Left ventricle myocardium superior (tissue), 1 donor: ENCODE data around the gene SLFN14. TPM values are rescaled to one million over a fixed set of nuclear protein-coding genes. Genes with fewer than 3 reads are reported as not detected.

Experiments
- ATAC-seq: fragments of 200-7000 bp; cut with Tn5 transposase; one replicate; pipeline ENCODE4 v1.9.1; 2020; ENCODE audit warnings: mild to moderate bottlenecking, moderate library complexity
- DNase-seq: peaks from one replicate; pipeline ENCODE4 v3.0.0-alpha.2; 2020
- intact Hi-C: fragments of 100-400 bp; cut with micrococcal nuclease; formaldehyde crosslinking; loops from one replicate; pipeline ENCODE4 v1.11.0; 2022
- long read RNA-seq: library from polyadenylated mRNA; unstranded; transcript quantifications from one replicate; pipeline ENCODE4 v2.0.0, GENCODE V29; 2021
- total RNA-seq: library from RNA; stranded (reverse); fragmentation: NEBNext Ultra II Directional; extraction: Animal tissue kit (Norgen Biotek cat#: 25700); gene quantifications from one replicate; pipeline ENCODE4 v1.2.1, GENCODE V29; 2021
- donor health status: DM: no; HTN: yes; CAD: no; lungs with severe emphysema.

The SLFN14 gene
- total RNA-seq, result not detected
- long read RNA-seq, result 0 reads

DNA sequence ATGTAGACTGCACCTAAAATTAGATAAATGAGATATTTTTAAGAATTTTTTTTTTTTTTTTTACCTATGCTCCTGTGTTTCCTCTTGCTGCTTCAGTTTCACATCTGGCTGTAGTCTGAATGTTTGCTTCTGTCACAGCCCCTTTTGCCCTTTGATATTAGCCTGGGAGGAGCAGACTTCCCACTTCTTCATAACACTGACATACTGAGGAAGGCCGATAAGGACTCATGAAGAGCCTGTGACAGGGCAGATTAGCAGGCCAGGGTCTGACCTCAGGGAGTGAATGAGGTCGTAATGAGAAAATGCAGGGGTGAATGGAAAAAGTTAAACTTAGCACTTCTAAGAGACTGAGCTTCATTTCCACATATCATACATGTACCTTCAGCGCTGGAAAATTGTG lies at the start of gene SLFN14:
TSS of gene SLFN14 (minus strand) at position 117 of the 400 bp plus-strand sequence. CDS start 2,757 bp downstream, outside the sequence.
- ATAC-seq (no peak), DNase-seq (no peak)
- intact Hi-C loops, result no loop called here

DNA sequence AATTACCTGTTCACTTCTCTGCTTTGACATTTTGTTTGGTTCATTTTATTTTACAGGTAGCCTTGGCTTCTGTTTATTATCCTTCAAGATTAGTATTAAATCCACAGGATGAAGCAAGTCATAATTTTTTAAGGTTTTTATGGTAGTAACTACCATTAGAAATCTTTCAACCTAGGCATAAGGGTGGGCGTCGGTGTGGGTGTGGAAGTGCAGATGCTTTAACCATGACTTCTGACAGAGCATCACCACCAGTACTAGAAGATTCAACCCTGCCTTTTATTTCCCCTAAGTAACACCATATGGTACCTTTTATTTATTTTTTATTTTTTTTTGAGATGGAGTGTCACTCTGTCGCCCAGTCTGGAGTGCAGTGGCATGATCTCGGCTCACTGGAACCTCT lies 49.2 kb upstream of the SLFN14 start:
- intact Hi-C loops, result loop anchor here (10.0 kb wide), 1 partner anchor 55 kb away; no protein-coding TSS in a partner anchor
- no peak for DNase-seq
- no peak for ATAC-seq

DNA sequence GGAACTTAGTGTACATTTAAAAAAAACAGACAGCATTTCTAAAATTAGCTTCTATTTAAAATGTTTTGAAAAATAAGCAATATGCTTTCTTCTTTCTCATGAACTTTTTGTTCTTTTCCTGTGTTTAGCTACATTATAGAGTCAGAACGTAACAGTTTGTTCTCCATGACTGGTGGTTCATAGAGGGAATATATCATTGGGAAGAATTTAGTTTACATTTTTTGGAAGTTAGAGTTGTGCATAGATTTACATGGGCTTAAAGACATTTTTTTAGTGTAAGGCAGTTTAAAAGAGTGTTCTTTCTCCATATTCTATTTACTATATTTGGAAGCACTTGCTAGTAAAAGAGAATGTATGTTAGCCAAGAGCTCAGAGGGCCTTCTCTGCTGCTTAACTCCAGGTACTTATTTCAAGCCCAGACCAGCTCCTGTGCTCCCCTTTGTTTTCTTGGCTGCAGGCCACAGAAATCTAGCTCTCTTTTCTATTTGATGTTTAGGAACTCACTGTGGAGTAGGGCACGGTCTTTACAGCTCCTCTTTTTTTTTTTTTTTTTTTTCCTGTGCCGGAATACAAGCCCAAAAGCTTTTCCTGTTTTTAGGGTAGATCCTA lies 46.7 kb upstream of the SLFN14 start:
- peak; percentile 41 for ATAC-seq
- DNase-seq, result no peak
- intact Hi-C loops, result no loop called here

DNA sequence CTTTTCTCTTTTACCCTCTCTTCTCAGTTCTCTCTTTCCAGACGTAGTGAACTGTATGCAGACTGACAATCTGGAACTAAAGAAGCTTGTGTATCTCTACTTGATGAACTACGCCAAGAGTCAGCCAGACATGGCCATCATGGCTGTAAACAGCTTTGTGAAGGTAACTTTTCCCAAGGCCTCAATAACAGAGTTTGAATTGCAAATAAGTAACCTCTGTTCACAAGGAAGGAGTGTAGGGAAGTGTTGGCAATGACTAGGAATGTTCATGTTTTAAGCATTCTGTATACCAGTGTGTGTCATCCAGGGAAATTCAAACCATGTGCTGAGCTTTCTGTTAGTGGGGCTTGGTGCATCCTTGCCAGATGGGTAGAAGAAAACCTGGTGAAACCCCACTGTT lies 45.1 kb upstream of the SLFN14 start:
- intact Hi-C loops, result no loop called here
- DNase-seq (no peak), ATAC-seq (no peak)

DNA sequence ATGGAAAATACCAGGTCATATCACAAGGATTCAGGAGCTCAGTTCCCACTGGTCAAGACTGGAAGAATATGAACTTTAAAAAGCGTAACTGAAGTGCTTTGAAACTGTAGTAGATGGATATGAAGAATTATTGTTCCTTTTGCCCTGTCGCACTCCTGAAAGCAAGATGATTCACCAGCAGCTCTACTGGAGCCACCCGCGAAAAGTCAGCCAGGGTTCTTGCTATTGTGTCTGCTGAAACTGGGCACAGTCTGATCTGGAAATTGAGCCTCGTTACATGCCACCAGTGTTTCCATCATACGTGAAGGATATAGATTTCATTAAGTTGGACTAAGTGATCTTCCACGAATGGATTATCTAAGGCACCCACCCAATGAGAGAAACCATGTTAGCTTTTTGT lies 43.1 kb upstream of the SLFN14 start:
- DNase-seq, result no peak
- intact Hi-C loops, result no loop called here
- no peak for ATAC-seq

DNA sequence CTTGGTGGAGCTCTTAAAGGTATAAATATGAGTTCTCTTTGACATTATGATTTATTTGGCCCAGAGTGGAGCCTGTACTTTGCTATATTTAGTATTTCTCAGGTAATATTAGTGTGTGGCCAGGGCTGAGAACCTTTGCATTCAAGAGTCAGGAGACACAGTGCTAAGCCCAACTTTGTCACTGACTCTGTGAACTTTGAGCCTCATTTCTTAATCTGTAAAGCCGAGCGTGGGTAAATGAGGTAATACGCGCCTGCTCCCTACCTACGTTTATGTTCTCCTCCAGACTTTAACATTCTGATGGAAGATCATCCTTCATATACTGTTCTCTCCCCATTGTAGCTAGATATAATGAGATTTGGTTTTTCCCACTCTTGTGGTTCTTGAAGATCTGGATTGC lies 37.0 kb upstream of the SLFN14 start:
- intact Hi-C loops, result no loop called here
- ATAC-seq, result no peak
- no peak for DNase-seq

DNA sequence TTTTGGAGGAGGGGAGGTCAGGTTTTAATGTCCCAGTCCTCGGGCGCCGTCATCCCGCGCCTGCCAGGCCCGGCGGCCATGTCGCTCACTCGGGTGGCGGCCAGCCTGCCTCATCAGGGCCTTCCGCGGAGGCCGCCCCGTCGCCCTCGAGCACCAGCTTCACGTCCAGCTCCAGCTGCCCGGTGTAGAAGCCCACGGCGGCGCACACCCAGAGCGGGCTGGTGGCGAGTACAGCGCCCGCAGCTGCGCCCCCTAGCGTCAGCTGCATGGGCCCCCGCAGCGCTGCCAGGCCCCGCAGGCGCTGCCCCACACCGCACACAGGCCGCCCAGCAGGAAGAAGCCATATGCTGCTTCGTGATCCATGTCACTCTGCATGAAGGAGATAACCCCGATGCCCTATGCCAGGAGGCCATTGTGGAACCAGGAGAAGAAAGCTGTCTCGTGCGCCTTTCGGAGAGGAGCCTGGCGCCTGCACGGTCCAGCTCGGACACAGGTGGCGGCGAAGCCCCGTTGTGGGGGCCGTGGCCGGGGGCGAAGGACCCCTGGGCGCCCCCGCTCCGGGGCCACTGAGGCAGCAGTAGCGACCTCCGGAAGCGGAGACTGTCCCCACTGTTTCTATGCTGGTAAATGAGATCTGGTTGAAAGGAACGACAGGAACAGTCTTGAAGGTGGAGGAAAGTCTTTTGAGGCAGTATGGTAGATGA lies 36.1 kb upstream of the SLFN14 start:
- peak; percentile 36 for ATAC-seq
- intact Hi-C loops, result no loop called here
- no peak for DNase-seq

DNA sequence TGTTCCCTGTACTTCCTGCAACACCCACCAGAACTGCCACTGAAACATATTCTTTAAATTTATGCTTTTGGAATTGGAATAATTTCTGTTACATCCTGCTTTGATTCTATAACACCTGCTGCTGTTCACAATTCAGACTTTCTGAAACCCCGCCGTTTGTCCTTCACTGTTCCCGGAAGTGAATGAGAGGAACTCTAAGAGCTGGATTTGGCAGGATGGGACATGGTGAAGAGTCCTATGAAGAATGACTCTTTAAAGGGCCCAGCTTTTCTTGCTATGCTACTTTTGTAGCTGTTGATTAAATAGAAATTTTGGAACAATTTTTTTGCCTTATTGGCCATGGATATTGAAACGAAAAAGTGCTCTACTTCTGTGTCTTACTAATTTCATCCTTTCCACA lies 35.5 kb upstream of the SLFN14 start:
- ATAC-seq (peak; percentile 65), DNase-seq (no peak)
- intact Hi-C loops, result no loop called here

DNA sequence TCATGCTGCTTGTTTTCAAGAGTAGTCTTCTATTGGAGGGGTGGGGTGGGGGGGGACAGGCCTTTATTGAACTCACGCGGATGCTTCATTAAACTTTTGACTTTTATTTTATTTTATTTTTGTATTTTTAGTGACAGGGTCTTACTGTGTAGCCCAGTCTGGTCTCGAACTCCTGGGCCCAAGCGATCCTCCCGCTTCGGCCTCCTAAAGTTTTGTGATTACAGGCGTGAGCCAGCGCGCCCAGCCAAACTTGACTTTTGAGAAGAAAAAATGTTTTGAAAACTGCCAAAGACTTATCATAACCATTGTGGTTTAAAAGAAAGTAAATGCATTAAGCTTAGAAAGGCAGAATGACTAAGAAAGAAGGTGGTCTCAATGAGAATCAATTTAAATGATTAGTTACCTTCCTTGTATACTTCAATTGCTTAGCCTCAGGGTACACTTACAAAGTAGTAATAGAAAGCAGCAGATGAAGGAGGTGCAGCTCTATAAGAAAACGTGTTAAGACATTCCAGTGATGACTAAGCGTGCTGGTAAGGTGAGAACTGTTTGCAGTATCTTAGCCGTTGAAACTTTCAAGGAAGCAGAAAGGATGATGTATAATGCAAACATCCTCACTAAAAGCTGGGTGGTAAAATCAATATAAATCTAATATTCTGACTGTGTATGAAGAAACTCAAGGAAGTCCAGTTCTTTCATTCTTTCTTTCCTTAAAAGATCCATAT lies 27.7 kb upstream of the SLFN14 start:
- intact Hi-C loops, result no loop called here
- ATAC-seq (no peak), DNase-seq (no peak)

DNA sequence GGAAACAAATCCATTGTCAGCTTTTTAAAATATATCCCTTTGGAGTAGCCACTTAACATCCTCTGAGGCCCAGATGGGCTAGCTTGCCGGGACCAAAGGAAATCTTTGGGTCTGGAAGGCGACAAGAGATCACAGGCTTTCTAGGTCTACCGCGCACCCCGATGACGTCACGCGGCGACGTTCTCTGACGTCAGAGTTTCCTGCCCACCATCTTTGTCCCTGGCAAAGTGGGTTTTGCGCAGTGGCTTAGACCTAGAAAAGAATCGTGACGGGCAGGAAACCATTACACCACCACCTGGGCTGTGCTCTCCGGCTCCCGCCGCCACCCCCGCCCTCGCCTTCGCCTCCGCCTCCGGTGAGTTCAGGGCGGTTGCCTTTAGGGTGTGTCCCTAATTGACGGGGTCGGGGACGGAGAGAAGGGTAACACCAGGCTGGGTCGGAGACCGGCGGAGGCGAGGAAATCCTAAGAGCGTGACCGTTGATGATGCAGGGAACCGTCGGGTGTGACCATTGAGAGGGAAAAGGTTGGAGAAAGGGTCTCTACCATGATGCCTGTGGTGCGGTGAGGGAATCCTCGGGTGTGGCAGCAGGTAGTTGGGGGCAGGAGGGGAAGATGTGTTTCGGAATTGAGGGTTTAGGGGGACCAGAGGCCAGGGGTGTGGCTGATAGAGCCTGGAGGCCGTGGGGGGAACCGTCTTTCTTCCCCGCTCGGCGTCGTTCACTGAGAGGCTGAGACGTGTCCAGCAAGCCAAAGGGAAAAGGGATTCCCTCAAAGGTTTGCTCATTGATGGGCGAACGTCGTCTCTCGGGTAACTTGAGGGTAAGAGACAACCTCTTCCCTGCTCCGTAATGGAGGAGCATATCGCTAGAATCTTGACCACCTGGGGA lies 26.7 kb upstream of the SLFN14 start, which contains the start of gene AP2B1:
TSS of gene AP2B1 (plus strand) at position 249 of the 888 bp plus-strand sequence. CDS start 6,709 bp downstream, outside the sequence.
- ATAC-seq, result peak; percentile 94

DNA sequence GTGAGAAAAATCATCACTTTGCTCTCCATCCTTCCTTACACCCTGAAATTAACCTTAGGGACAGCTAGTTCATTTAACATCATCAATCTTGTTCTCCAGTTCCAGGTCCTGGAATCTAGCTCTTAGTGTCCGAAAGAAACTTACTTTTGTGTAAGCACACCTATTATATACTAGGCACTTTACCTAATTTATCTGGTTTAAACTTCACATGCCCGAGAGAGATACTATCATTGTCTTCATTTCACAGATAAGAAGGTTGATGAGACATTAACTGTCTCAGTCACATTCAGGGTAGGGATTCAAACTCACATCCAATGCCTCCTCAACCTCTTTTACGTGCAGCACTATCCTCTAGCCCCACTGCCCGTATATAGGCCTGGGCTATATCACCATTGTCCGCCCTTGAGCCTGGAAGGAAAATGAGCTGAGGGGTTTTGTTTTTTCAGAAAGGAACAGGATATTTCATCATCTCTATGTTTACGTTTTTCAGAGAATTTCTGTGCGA lies 26.0 kb upstream of the SLFN14 start:
- peak; percentile 10 for ATAC-seq
- intact Hi-C loops, result no loop called here
- no peak for DNase-seq

More for the DNA sequence above, 26.7 kb upstream of the SLFN14 start, which contains the start of gene AP2B1:
- intact Hi-C loops, result no loop called here
- DNase-seq, result peak; percentile 95

DNA sequence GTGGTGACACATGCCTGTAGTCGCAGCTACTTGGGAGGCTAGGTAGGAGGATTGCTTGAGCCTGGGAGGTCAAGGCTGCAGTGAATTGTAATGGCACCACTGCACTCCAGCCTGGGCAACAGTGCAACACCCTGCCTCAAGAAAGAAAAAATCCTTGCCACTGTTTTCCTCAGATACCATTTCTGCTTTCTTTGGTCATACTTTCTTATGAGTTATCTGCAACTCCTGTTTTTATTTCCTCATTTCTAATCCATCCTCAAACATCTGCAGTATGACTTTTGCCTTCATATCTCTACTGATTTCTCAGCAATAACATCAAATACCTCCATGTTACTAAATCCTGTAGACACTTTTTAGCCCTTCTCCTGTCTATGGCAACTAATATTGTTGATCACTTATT lies 23.4 kb upstream of the SLFN14 start:
- no peak for DNase-seq
- intact Hi-C loops, result no loop called here
- ATAC-seq, result no peak

DNA sequence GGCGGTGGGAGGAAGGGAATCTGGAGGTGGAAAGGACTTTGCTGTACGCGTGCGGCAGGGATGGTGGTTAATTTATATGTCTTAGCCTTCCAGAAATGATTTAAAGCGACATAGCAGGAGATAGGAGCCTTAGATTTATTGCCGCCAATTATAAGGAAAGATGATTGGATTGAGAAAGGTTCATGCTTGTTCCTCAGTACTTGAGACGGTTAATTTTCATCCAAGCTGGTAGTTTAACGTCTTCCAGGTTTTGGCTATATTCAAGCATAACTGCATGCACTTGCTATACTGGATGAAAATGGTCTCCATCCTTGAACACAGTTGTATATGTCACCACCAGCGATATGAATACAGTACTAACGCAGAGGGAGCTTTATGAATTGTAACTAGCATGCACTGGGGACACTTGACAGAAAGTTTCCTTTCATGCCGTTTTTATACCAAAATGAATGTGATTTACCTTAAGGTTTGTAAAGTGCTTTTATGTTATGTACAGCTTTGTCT lies 18.4 kb upstream of the SLFN14 start:
- DNase-seq (no peak), ATAC-seq (no peak)
- intact Hi-C loops, result no loop called here

DNA sequence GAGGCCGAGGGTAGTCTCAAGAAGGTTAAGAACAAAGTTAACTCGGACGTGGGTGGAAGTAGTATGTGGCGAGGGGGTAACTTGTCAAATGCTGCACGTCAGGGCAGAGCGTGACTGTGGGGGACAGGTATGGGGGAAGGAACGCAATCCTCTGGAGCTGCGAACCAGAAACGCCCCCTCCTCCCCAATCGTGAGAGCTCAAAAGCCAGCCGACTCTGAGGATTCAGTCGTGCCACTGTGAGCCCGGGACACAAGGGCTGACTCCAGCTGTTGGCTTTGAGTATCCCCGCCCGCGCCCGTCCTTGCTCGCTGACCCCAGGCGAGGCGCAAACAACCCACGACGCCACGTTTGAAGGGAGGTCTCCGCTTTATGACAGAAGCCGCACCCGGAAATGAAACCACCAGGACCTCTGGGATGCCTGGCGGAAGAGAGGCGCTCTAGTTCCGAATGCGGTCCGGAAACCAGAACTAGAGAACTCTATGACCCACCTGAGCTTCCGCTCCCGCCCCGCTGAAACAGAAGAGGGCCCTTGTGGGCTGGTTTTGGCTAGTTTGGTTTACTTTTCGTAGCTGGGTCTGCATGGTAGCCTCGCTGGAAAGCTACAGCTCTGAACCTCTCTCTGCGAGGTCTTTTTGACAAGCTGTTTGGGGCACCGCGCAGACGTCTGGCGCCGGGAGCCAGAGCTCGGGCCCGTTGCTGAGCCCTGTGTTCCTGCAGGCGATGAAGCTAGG lies 17.7 kb upstream of the SLFN14 start, which contains the start of gene PEX12:
TSS of gene PEX12 (minus strand) at position 375 of the 732 bp plus-strand sequence. CDS start 550 bp downstream, outside the sequence.
- DNase-seq, result peak; percentile 90
- ATAC-seq, result peak; percentile 98
- intact Hi-C loops, result no loop called here

DNA sequence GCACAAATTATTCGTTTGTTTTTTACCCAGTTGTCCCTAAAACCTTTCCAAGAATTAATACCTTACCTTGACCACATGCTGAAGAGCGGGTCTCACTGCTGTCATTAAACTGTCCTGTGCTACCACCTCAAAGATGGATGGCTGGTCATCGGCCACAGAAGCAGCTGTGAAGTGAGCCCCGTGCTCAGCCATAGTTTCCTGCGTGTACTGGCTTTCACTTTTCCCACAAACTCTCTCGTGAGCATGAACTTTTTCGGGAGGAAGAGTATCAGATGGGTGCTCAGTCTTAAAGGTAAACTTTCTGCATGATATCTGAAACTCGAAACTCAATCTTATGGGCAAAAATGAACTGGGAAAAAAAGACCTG lies 17.2 kb upstream of the SLFN14 start:
- intact Hi-C loops, result no loop called here
- ATAC-seq (peak; percentile 40), DNase-seq (no peak)

DNA sequence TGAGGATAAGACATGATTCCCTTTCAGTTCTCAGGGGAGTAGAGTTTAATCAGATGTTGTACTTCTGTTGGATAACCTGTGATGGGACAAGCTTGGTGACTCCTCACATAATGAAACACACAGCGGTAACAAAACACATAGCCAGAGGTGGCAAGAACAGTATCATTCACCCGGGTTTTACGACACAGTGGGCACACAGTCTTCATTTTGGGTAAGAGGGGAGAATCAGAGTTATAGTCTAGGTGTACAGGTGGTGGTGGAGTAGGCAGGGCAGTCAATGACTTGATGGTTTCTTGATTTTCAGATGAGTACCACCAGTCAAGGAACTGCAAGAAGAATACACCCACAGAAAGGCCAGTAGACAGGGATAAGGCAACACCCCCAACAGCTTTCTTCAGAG lies 15.1 kb upstream of the SLFN14 start:
- no peak for DNase-seq
- intact Hi-C loops, result no loop called here
- ATAC-seq, result no peak

DNA sequence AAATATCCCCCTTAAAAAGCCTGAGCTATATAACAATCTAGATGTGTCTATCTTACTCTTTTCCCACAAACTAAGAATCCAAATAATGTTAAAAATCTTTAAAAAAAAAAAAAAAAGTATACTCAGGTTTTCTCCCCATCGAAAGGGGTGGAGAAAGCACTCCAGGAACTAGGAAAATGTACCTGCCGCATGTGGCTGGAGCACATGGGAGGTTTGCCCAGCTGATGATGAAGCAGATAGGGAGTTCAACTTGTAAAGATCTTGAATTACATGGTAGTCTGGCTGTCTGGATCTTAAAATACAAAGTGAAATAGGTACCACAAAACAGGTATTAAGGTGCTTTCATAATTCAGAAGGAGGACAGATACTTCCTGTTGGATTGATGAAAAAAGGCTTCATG lies 8.8 kb upstream of the SLFN14 start:
- ATAC-seq (no peak), DNase-seq (no peak)
- intact Hi-C loops, result no loop called here

DNA sequence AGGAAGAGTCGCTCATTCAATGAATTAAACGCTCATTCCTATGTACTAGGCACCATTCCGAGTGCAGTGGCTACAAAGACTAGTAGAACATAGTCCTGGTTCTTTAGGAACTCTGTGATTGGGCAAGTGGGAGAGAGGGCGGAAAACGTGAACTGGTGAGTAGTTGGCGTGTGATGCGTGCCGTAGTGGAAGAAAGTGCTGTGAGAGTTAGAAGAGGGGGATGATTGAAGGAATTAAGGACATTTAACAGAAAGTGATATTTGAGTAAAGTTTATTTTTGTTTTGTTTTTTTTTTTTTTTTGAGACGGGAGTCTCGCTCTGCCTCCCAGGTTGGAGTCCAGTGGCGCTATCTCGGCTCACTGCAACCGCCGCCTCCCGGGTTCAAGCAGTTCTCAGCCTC lies 7.9 kb upstream of the SLFN14 start:
- intact Hi-C loops, result no loop called here
- DNase-seq, result no peak
- no peak for ATAC-seq
